H1 (cell line): ENCODE measurements around the gene GOLGA1.

Source experiments
- CBX5 ChIP-seq: fragments of 300-800, 300-1000 bp; sonication (generic); IDR thresholded peaks from 2 replicates; pipeline ENCODE4 v1.7.1; 2016; ENCODE audit warnings: antibody characterized with exemption, low read length, low read depth
- CTCF ChIP-seq, 3 experiments: IDR thresholded peaks; 1 replicate in 2 of 3; 2 replicates in 1 of 3; pipeline versions ENCODE4 v1.5.1 to v1.6.1; 2011; ENCODE audit warnings: low read length in 3 of 3, mild to moderate bottlenecking in 3 of 3, inconsistent platforms in 2 of 3, low read depth in 1 of 3, moderate library complexity in 1 of 3; ENCODE audit not compliant: insufficient read depth in 1 of 3; ENCODE audit errors: control extremely low read depth in 1 of 3
- MAX ChIP-seq: IDR thresholded peaks from 2 replicates; pipeline ENCODE4 v1.6.1; 2012; ENCODE audit warnings: inconsistent platforms
- POLR2AphosphoS5 ChIP-seq: IDR thresholded peaks from 2 replicates; pipeline ENCODE4 v1.6.1; 2011; ENCODE audit warnings: low read depth, low read length
- SAP30 ChIP-seq: fragments of 300-600 bp; sonication (generic); IDR thresholded peaks from 2 replicates; pipeline ENCODE4 v1.7.1; 2012; ENCODE audit warnings: low read length, moderate library complexity, mild to moderate bottlenecking, inconsistent platforms; ENCODE audit not compliant: insufficient read depth, insufficient replicate concordance
- TAF1 ChIP-seq: IDR thresholded peaks from 2 replicates; pipeline ENCODE4 v1.6.1; 2011; ENCODE audit warnings: mild to moderate bottlenecking, low read depth, low read length
- ZNF274 ChIP-seq: IDR thresholded peaks from 2 replicates; pipeline ENCODE4 v1.7.0; 2012; ENCODE audit warnings: low read length, borderline replicate concordance; ENCODE audit errors: extremely low read depth

- TF ChIP-seq ZNF274 (no peak), SAP30 (no peak), CTCF (IDR thresholded peaks at IDR 0.05; ENCODE audit: control extremely low read depth in 1 of 3, insufficient read depth in 1 of 3, low read depth in 1 of 3, low read length in 3 of 3) (no peak), CBX5 (no peak), POLR2AphosphoS5 (no peak), MAX (no peak), TAF1 (no peak)
These were observed 85.3 kb downstream of the GOLGA1 start for GRCh38 chr9:124855566-124855943.
